ENCODE measurements around the gene UFC1. TPM values are rescaled to one million over a fixed set of nuclear protein-coding genes. Genes with fewer than 3 reads are reported as not detected.

The UFC1 gene
- total and polyA plus RNA-seq, 2 of the 13 experiments (the other 11 are each of a cell fraction or from before 2014, with no cell fraction given): 72.8 to 85.2 TPM

DNA sequence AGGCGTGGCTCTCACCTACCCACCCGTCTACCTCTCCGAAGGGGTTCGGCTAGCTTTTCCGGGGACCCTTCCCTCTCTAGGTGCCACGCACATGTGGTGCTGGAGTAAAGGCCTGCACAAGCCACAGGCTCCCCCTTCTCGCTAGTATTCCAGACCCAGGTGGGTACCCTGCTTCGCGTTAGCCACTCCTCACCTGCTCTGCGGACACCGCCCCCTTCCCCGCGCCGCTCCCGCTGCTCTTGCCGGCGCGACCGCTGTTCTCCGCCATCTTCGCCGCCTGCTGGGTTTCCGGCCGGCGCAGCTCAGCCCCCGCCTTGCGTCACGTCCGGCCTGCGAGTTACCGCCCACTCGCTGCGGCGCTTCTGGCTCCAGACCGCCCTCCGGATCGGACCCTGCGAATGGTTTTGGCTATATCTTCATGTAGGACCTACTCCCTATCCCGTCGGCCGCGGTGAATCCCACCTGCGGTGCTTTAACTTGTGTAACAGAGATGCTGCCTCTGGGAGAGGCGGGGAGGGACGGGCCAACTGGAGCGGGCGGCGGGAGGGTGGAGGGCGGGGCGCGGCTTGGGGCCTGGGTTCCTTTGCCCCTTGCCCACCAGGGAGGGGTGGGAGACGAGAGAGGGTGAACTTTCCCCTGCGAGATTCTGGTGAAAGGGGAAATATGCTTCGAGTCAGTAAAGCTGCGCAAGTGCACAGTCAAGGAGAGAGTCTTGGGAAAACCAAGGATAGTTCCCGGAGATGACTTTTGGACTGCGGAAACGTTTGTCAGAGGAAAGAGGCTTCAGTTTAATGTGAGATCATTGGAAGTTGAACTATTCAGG, 35.8 kb upstream of the UFC1 start, which contains the start of the genes NIT1 and PFDN2 (continued):
- TF ChIP-seq, protein P1, sequence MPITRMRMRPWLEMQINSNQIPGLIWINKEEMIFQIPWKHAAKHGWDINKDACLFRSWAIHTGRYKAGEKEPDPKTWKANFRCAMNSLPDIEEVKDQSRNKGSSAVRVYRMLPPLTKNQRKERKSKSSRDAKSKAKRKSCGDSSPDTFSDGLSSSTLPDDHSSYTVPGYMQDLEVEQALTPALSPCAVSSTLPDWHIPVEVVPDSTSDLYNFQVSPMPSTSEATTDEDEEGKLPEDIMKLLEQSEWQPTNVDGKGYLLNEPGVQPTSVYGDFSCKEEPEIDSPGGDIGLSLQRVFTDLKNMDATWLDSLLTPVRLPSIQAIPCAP (CRISPR knock-in tag; IDR thresholded peaks at IDR 0.05; ENCODE audit: low read depth): no peak
- TF ChIP-seq HOXA9 (CRISPR knock-in tag; IDR thresholded peaks at IDR 0.05; ENCODE audit: borderline replicate concordance) (0 out of 2 replicates have a peak, but pooled peaks have one; percentile 43), SRY (CRISPR knock-in tag; IDR thresholded peaks at IDR 0.05) (peak; percentile 73), SOX5 (CRISPR knock-in tag; IDR thresholded peaks at IDR 0.05; ENCODE audit: borderline replicate concordance) (peak; percentile 33; the same call in 1 of the 2 replicates), KAT2B (IDR thresholded peaks at IDR 0.05; ENCODE audit: borderline replicate concordance, low read depth, low read length) (no peak), POLR2A (IDR thresholded peaks at IDR 0.05; ENCODE audit: insufficient read depth in 1 of 2, low read depth in 2 of 2, low read length in 2 of 2) (peak; percentile 62 to 88), MEIS1 (CRISPR knock-in tag; IDR thresholded peaks at IDR 0.05; ENCODE audit: borderline replicate concordance) (no peak), KDM3A (CRISPR knock-in tag; IDR thresholded peaks at IDR 0.05; ENCODE audit: low read depth) (peak; percentile 72; the same call in 1 of the 2 replicates), ZNF674 (CRISPR knock-in tag; IDR thresholded peaks at IDR 0.05; ENCODE audit: low read depth) (no peak), BHLHE40 (IDR thresholded peaks at IDR 0.05; ENCODE audit: low read length) (no peak), ATM (IDR thresholded peaks at IDR 0.05; ENCODE audit: borderline replicate concordance) (no peak), TOE1 (CRISPR knock-in tag; IDR thresholded peaks at IDR 0.05) (no peak), ISX (CRISPR knock-in tag; conservative IDR thresholded peaks at IDR 0.05) (no peak), SMAD9 (CRISPR knock-in tag; IDR thresholded peaks at IDR 0.05) (no peak), HNRNPK (IDR thresholded peaks at IDR 0.05; ENCODE audit: low read depth, low read length, poor library complexity, severe bottlenecking) (no peak), ETV5 (CRISPR knock-in tag; IDR thresholded peaks at IDR 0.05; ENCODE audit: borderline replicate concordance) (peak; percentile 86), SPEN (CRISPR knock-in tag; IDR thresholded peaks at IDR 0.05; ENCODE audit: low read depth) (peak; percentile 80), NCOA1 (CRISPR knock-in tag; IDR thresholded peaks at IDR 0.05) (no peak)
- TF ChIP-seq, protein P2, sequence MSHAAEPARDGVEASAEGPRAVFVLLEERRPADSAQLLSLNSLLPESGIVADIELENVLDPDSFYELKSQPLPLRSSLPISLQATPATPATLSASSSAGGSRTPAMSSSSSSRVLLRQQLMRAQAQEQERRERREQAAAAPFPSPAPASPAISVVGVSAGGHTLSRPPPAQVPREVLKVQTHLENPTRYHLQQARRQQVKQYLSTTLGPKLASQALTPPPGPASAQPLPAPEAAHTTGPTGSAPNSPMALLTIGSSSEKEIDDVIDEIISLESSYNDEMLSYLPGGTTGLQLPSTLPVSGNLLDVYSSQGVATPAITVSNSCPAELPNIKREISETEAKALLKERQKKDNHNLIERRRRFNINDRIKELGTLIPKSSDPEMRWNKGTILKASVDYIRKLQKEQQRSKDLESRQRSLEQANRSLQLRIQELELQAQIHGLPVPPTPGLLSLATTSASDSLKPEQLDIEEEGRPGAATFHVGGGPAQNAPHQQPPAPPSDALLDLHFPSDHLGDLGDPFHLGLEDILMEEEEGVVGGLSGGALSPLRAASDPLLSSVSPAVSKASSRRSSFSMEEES (CRISPR knock-in tag; IDR thresholded peaks at IDR 0.05): no peak
- TF ChIP-seq, protein P3, sequence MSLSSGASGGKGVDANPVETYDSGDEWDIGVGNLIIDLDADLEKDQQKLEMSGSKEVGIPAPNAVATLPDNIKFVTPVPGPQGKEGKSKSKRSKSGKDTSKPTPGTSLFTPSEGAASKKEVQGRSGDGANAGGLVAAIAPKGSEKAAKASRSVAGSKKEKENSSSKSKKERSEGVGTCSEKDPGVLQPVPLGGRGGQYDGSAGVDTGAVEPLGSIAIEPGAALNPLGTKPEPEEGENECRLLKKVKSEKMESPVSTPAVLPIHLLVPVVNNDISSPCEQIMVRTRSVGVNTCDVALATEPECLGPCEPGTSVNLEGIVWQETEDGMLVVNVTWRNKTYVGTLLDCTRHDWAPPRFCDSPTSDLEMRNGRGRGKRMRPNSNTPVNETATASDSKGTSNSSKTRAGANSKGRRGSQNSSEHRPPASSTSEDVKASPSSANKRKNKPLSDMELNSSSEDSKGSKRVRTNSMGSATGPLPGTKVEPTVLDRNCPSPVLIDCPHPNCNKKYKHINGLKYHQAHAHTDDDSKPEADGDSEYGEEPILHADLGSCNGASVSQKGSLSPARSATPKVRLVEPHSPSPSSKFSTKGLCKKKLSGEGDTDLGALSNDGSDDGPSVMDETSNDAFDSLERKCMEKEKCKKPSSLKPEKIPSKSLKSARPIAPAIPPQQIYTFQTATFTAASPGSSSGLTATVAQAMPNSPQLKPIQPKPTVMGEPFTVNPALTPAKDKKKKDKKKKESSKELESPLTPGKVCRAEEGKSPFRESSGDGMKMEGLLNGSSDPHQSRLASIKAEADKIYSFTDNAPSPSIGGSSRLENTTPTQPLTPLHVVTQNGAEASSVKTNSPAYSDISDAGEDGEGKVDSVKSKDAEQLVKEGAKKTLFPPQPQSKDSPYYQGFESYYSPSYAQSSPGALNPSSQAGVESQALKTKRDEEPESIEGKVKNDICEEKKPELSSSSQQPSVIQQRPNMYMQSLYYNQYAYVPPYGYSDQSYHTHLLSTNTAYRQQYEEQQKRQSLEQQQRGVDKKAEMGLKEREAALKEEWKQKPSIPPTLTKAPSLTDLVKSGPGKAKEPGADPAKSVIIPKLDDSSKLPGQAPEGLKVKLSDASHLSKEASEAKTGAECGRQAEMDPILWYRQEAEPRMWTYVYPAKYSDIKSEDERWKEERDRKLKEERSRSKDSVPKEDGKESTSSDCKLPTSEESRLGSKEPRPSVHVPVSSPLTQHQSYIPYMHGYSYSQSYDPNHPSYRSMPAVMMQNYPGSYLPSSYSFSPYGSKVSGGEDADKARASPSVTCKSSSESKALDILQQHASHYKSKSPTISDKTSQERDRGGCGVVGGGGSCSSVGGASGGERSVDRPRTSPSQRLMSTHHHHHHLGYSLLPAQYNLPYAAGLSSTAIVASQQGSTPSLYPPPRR (CRISPR knock-in tag; IDR thresholded peaks at IDR 0.05; ENCODE audit: borderline replicate concordance): no peak
- TF ChIP-seq, protein P4, sequence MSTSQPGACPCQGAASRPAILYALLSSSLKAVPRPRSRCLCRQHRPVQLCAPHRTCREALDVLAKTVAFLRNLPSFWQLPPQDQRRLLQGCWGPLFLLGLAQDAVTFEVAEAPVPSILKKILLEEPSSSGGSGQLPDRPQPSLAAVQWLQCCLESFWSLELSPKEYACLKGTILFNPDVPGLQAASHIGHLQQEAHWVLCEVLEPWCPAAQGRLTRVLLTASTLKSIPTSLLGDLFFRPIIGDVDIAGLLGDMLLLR (CRISPR knock-in tag; IDR thresholded peaks at IDR 0.05): no peak
- TF ChIP-seq, protein P5, sequence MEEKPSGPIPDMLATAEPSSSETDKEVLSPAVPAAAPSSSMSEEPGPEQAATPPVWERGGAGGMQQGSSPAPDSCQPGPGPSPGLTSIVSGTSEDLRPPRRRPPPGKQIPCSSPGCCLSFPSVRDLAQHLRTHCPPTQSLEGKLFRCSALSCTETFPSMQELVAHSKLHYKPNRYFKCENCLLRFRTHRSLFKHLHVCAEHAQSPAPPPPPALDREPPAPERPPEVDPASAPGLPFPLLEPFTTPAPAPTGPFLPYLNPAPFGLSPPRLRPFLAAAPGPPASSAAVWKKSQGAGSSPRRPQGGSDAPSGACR (CRISPR knock-in tag; IDR thresholded peaks at IDR 0.05): 0 out of 2 replicates have a peak, but pooled peaks have one; percentile 12

Measured in HepG2 (cell line).